Amniotic stem cell (primary cell): Measurements from ENCODE around the gene MMRN1.

Source experiments
- DNase-seq: peaks from one replicate; lab custom pipeline; 2025; lab: John Stamatoyannopoulos, UW

MMRN1 gene, protein sequence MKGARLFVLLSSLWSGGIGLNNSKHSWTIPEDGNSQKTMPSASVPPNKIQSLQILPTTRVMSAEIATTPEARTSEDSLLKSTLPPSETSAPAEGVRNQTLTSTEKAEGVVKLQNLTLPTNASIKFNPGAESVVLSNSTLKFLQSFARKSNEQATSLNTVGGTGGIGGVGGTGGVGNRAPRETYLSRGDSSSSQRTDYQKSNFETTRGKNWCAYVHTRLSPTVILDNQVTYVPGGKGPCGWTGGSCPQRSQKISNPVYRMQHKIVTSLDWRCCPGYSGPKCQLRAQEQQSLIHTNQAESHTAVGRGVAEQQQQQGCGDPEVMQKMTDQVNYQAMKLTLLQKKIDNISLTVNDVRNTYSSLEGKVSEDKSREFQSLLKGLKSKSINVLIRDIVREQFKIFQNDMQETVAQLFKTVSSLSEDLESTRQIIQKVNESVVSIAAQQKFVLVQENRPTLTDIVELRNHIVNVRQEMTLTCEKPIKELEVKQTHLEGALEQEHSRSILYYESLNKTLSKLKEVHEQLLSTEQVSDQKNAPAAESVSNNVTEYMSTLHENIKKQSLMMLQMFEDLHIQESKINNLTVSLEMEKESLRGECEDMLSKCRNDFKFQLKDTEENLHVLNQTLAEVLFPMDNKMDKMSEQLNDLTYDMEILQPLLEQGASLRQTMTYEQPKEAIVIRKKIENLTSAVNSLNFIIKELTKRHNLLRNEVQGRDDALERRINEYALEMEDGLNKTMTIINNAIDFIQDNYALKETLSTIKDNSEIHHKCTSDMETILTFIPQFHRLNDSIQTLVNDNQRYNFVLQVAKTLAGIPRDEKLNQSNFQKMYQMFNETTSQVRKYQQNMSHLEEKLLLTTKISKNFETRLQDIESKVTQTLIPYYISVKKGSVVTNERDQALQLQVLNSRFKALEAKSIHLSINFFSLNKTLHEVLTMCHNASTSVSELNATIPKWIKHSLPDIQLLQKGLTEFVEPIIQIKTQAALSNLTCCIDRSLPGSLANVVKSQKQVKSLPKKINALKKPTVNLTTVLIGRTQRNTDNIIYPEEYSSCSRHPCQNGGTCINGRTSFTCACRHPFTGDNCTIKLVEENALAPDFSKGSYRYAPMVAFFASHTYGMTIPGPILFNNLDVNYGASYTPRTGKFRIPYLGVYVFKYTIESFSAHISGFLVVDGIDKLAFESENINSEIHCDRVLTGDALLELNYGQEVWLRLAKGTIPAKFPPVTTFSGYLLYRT

DNA sequence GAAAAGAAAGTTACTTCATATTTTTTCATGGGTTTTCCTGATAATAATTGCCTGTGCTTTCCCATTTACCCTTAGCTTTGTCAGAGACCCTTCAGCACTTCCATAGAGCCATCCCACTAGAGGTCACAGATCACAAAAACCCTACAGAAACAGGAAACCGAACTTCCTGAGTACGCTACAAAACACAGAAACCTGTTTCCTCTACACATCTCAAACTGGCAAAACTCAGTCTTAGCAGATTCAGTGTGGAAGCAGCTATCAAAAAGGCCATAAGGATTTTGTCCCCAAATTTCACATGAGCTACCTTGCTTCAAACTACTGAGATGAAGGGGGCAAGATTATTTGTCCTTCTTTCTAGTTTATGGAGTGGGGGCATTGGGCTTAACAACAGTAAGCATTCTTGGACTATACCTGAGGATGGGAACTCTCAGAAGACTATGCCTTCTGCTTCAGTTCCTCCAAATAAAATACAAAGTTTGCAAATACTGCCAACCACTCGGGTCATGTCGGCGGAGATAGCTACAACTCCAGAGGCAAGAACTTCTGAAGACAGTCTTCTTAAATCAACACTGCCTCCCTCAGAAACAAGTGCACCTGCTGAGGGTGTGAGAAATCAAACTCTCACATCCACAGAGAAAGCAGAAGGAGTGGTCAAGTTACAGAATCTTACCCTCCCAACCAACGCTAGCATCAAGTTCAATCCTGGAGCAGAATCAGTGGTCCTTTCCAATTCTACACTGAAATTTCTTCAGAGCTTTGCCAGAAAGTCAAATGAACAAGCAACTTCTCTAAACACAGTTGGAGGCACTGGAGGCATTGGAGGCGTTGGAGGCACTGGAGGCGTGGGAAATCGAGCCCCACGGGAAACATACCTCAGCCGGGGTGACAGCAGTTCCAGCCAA is at the start of gene MMRN1:
Gene MMRN1 (plus strand): TSS at position 206 of the 902 bp plus-strand sequence. CDS start 118 bp downstream, at position 324.
- DNase-seq: no peak

DNA sequence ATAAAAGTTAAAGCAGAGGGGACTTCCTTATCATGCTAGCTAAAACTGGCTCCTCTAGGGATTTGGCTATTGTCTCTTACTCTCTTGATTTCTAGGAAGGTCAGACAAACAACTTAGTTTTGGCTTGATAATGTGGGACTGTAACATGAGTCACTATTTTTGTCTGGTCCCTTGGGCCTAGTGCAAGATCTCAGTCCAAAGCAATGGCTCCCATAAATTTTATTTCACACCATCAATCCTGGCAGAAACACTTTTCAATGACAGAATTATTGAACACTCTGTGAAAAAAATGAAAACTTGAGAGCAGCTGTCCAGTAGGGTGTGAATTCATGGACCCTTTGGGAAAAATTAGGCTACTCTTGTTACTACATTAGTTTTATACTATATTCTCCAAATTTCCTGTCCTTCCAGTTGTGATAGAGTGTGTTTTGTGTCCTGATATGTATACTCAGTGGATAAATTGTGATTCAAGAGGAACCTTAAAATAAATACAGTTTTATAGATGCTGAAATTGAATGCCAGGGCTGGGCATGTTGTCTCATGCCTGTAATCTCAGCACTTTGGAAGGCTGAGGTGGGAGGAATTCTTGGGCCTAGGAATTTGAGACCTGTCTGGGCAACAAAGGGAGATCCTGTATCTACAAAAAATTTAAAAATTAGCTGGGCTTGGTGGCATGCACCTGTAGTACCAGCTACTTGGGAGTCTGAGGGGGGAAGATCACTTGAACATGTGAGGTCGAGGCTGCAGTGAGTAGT is 46.9 kb upstream of the MMRN1 start:
- no peak for DNase-seq

DNA sequence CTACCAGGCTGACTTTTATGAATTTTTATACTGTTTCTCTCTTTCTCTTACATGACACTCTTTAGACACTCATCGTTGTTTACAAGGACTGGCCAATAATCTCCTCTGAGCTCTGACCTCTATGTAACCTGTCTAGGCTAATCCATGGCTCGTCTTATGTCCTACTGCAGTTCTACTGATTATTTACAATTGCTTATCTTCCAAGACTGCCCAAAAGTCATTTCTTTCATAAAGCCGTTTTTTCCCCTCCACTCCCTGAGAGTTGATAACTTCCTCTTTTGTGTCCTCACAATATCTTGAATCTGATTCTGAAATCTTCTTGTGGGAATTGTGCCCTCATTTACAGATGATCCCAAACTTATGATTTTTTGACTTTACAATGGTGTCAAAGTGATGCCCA is 39.4 kb upstream of the MMRN1 start:
- no peak for DNase-seq

DNA sequence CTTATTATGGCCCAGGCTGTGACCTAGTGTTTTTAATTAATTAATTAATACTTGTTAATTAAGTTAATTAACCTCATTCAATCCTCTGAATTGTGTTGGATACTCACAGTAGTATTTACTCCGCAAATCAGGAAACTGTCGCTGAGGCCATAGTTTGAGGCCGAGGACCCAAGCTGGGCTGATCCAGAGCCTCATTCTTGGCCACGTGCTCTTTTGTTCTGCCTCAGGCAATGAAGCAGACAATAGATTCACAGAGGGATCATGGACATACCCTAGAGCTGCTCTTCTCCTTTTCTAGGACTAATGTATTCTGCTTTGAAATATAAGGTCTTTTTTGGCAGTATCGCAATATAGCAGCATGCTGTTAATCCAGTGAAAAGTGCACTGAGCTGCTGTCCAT is 33.7 kb upstream of the MMRN1 start:
- DNase-seq: no peak

DNA sequence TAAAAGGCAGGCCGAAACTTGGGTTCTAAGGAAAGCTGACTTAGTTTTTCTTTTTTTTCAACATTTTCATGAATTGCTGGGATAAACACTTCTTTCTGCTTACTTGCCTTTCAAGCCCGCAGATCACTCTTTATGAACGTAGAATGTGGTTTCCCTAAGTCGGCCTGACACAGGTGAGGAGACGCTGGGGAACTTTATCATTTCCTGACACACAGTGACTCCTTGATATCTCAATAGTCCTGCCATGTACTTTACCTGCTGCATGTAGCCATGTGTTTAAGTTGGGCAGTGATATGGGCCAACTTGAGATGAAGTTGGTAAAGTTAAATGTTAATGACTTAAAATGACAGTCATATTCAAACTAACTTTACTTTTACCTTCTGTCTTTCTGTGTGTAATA is 31.1 kb upstream of the MMRN1 start:
- no peak for DNase-seq

DNA sequence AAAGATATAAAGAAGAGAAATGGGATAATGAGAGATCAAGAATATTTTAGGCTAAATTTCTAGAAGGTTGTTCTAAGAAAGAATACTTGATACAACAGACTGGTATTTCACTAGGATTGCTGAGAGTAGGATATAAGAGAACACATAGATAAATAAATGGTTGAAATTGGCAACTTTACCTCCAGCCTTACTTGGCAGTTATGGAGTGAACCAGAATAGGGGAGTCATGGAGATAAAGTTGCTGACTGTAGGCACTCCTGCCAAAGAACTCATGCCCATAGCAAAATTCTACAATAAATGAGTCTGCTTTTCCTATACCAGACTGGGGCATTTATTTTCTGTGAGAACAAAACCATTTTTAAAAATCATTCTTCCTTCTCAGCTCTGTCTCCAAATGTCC is 26.4 kb upstream of the MMRN1 start:
- DNase-seq: no peak

DNA sequence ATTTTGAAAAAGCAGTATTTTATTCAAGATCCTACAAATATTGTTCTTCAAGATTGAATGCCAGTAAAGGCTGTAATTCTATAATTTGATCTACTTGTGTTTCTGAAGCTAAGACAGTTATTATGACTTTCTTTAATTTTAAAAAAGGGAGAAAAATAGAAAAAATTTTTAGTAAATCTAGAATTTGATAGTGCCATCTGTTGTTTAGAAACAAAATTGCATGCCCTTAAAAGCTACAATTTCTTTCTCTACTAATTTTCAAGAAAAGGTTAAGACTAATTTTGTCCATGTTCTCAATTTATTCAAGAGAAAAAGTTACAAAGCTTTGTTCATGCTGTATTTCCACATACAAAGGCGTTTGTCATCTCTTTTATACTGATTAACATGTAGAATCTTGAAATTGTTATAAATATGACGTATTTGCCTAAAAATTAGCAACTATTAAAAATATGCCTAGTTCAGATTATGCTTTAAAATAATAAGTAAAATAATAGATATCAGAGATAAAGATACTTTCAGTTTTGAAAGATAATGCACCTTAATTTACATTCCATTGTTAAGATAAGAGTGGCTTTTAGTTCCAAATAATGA is 25.6 kb upstream of the MMRN1 start:
- no peak for DNase-seq

DNA sequence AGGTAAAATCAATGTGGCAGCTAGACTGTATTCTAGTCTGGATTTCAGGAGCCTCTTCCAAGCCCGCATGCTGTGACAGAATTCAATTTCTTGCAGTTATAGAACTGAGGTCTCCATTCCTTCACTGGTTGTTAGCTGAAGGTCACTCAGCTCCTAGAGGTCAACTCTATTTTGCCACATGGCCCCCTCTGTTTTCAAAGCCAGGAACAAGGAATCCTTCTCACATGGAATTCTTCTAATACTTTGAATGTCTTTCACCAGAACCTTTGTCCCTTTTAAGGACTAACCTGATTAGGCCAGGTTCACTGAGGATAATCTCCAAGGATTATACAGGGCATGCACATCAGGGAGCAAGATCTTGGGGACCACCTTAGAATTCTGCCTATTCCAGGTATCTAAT is 23.4 kb upstream of the MMRN1 start:
- no peak for DNase-seq

DNA sequence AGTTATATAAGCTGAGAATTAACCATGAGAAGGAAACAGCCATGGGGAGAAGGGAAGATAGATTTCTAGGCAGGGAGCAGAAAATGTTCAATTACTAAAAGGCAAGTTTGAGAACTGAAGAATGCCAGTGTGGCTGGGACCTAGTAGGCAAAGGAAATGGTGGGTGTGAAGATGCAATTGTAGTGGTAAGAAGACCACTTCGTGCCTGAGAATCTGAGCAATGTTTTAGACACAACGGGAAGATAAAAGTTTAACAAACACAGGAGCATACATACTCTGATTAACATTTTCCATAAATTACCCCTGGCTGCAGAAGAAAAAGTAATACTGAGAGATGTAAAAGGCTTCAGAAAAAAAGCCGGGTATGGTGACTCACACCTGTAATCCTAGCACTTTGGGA is 18.1 kb upstream of the MMRN1 start:
- no peak for DNase-seq

DNA sequence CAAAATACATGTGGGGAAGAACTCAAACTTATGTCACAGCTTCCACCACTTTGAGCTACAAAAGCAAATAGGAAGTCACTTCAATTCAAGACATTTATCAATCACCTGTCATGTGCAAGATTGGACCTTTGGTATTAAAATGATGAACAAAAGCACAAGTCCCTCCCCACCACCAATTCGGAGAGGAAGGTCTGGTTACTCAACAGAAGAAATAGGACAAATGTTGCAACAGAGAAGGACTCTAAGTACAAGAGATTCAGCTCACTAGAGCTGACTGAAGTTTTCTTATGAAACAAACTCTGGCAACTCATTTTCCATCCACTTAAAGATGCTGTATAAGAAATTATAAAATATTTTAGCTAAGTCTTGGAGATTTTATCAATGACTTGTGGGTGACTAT is 16.0 kb upstream of the MMRN1 start:
- DNase-seq: no peak

DNA sequence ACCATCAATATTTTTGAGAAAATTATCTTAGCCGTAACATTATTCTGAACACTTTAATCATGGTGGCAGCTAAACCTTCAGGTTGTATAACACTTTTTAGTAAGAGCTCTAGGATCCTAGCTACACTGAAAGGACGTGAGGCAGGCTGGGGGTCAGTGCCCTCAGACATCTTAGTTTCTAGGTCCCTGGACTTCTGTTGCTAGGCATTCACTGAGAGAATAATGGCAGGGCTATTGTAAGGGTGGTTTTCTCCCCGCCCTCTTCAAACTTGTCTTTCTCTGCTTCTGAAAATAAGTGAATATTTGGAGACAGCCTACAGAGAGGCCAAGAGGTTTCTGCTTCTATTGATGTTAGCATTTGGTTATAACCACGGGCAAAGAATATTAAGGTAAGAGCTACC is 15.4 kb upstream of the MMRN1 start:
- no peak for DNase-seq

DNA sequence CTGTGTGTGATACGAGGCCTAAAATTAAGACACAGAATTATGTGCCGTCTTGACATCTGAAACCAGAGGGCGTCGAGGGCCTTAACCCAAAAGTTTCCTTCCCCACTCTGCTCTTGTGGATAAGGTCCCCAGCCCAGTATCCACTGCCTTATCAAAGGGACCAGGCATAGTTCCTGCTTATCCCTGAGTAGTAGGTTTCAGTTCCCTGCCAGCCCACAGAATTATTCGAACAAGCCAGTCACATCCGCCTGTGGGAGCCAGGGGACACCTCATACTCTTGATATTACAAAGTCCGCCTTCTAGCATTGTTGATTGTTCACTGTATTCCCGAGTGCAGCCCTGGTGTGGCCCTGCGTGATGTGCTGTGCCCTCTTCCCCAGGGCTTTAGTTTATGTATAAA is 5.4 kb upstream of the MMRN1 start:
- no peak for DNase-seq

DNA sequence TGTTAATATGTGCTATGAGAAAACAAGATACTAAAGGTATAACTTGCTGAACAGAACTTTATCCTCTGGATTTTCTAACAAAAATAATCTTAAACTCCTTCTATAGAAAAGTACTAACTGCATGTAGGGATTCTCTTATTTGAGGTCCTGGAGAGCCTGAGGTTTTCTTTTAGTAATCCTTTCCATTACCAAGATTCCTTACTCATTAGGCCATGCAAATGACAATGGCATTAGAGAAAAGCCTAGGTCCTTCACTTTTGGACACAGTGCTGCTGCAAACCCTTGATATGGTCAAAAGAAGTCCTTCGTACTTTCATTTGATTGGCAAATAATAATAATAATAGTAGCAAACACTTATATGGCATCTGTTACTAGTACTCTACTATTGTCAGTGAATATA is 3.2 kb downstream of the MMRN1 start:
- DNase-seq: no peak

DNA sequence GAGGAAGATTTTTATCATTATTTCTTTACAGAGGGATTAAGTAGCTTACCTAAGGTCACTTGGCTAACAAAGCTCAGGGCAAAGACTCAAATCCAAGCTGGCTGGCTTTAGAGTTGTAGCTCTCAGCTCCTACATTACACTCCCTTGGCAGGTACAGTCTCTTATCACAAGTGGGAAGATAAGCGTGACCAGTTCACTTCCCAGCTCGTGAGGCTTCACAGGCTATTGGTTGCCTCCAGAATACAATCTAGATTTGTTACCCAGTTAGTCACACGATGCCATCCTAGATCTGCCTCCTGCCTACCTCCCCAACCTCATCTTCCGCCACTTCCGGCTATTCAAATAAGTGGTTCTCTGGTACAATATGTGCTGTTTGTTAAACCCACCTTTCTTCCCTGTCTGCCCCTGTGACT is 3.7 kb downstream of the MMRN1 start:
- no peak for DNase-seq

DNA sequence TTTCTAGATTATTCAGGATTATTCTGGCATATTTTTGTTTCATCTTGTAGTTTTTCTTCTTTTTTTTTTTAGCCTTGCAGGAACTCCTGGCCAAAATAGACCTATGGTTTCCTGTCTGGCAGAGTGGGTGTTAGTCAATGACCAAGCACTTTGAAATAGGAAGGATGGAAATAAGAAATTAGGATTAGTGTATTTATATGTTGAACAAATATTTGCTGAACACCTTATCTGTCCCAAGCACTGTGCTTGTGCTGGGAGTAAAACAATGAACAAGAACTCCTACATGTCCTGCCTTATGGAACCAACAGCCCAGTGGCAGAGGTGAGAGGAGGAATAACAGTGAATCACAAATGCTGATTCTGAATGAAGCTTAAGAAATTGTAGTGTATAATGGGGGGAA is 4.5 kb downstream of the MMRN1 start:
- DNase-seq: no peak

DNA sequence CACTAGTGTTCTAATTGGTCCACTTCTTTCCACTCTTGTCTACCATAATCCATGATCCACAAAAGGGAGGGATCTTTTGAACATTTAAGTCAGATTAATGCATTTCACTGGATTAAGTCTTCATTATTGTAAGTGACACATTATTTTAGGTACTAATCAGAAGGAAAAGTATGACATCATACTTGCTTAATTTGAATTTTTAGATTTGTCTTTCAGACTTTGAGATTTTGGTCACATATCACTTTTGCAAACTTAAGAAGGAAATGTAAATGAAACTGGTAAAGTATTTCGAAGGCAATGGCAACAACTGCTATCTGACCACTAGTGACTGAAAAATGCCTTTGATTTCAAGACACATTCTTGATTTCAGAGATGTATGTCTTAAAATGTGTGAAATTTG is 5.2 kb downstream of the MMRN1 start:
- no peak for DNase-seq

DNA sequence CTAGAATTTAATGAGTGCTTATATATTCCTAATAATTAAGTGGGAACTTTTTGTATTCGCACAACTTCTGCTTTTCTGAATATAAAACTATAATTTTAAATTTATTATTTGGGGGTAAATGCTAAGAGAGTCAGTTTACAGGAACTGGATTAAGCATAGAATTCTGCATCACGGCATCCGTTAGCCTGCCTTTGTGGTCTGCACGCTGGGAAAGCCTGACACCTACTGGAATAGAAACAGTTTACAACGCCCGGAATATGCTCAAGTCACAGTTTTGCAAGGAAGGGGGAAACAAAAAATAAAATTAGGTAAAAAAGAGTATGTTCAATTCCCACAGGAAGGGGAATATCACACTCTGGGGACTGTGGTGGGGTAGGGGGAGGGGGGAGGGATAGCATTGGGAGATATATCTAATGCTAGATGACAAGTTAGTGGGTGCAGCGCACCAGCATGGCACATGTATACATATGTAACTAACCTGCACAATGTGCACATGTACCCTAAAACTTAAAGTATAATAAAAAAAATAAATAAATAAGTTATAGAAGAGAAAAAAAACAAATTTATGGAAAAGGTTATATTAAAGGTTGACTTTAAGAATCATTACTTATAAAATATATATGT is 7.3 kb downstream of the MMRN1 start:
- peak; percentile 37 for DNase-seq

DNA sequence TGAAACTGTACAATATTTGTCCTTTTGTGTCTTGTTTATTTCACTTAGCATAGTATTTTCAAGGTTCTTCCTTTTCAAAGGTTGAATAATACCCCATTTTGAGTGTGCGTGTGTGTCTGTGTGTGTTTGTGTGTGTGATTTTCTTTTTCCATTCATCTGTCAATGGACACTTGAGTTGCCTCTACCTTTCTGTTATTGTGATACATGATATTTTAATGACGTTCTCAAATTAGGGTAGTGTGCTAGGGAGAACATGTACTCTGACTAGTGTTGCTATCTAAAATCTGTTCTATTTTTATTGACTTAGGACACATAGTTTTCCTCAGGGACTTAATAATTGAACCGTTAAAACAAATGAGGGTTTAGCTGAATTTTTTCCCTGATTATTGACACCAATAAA is 9.9 kb downstream of the MMRN1 start:
- DNase-seq: no peak

DNA sequence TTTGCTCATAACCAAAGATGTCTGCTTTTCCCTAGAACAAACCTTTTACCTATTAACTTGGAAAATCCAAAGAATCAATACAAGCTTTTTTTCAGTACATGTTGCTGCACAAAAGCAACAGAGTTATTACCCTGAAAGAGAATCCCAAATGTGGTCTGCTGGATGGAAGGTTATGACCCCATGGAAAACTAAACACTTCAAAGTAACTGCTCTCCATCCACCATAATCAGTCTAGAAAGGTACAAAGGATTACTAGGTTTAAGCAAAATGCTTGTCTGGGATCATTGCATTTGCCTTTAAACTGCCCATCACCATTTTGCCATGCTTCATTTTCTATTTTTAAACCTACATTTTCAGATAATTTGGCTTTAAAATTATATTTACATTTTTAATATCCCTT is 11.7 kb downstream of the MMRN1 start:
- no peak for DNase-seq
